HG03135 (cell line): Measurements from ENCODE around the gene YLPM1.
A peak's percentile ranks its signal among the peaks of the same experiment; 100 is the strongest.

Experiments
- ATAC-seq: cut with Tn5 transposase; IDR thresholded peaks from one replicate; pipeline ENCODE4 v1.9.1; 2021; ENCODE audit warnings: mild to moderate bottlenecking, moderate library complexity; ENCODE audit not compliant: unreplicated experiment

YLPM1 gene

DNA sequence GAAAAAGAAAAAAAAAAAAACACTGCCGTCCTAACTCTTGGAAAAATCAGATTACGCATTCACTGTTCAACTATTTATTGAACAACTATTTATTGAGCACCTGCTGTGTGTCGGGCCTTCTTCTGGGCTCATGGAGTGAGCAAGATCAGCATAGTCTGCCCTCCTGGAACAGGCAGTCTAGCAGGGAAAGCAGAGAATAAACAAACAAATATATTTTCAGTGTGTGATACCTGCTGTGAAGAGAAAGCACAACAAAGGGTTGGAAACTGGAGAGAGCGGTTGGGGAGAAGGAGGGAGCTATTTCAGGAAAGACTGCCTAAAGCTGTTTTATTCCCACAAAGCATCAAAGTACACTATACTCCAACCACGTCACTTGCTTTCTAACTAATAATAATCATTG is 102.0 kb downstream of the YLPM1 start:
- ATAC-seq, result no peak

DNA sequence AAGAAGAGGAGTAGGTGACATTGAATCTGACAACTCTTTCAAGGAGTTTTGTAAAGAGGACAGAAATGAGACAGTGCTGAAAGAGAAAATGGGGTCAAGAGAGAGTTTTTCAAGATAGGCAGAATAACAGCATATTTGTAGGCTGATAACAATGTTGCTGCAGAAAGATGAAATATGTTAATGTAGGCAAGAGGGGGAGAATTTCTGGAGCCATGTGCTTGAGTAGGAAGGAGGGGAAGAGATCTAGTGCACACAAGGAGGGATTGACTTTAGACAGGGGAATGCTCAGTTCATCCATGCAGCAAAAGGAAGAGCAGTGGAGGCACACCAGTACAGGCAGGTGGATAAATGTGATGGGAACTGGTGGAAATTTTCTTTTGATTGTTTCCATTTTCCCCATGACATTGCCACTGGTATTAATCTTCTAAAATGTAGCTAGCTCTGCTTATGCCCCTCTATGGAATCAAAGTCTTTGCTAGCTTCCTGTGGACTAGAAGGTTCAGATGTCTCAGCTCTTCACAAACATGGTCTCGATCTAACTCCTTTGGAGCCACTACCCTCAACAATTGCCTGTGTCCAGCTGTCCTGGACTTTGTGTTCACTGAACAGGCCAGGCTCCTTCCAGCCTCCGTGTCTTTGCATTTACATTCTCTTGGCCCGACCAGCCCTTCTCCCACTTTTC is 103.7 kb downstream of the YLPM1 start:
- ATAC-seq, result no peak

- no peak for ATAC-seq
These were observed 104.6 kb downstream of the YLPM1 start for GRCh38 chr14:74867673-74868072.

- ATAC-seq, result no peak
These were observed 105.6 kb downstream of the YLPM1 start for GRCh38 chr14:74868739-74869138.

DNA sequence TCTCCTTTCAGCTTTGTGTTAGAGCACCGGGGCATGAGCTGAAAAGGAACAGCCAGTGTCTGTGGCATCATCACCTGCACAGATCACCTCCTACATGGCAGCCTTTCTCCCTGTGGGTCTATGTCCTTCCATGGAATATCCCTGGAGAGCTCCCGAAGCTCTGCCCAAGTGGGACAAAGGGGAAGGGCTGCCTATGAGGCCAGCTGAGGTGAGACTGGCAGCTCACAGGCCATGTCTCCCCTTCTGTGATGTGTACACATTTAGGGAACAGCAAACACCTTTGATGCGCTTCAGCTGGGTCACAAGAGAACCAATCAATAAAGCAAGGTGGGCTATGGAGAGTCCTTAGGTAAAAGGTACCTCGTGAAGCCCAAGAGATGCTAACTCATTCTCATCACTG is 108.7 kb downstream of the YLPM1 start:
- ATAC-seq, result no peak

DNA sequence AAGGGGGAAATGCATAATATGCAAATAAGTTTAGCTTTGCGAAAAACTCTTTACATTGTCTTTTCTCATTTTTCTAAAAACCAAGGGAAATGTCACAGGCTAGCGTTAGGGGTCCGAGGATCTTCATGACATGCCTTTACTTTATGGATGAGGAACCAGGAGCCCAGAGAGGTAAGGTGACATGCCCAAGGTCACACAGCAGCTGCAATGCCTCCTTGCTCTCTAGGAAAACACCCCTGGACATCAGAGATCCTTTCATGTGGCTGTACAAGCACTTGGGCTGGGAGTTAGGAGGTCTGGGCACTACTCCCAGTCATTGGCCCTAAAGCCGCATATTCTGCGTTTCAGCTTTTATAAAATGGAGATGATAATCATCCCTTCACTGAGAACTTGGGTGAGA is 112.1 kb downstream of the YLPM1 start:
- ATAC-seq, result no peak

DNA sequence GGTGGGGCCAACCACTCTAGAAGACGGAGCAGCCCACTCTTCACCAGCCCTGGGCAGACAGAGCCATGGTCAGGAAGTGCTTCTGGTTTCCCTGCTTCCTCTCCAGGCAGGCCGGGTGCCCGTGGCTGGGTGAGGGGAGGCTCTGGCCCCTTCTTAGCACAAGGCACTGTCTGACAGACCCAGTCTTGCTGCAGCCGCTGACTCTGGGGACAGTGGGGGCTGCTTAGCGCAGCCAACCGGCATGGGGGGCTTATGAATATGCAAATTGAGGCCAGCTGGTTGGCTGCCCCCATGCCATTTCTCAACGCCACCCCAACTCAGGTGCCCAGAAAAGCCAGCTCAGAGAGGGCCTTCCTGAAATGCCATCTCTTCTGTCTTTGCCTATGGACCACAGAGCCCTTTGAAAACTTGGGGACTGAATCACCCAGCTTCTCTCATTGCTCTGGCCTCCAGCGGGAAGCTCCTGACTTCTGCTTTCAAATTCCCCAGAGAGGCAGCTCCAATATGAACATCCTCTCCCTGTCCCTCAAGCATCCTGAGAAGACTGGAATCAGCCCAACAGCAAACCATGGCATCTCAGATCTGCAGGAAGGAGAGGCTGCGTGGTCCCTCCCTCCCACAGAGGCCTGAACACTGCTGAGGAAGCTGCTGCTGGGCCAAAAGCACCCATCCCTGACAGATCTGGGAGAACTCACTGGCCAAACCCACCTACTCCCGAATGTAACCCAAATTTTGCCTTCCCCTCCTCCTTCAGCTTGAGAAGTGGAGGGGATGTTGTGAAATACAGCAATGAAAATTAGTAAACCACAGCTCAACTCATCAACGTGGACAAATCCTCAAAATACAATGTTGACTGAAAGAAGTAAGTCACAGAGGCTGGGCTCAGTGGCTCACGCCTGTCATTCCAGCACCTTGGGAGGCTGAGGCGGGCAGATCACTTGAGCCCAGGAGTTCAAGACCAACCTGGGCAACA is 113.1 kb downstream of the YLPM1 start, which contains the start of gene PROX2:
TSS of gene PROX2 (minus strand) at position 205 of the 973 bp plus-strand sequence. CDS start 12,311 bp downstream, outside the sequence.
- no peak for ATAC-seq

GRCh38 chr14:74879427-74880182 is 116.5 kb downstream of the YLPM1 start:
- no peak for ATAC-seq

GRCh38 chr14:74881431-74882102 is 118.5 kb downstream of the YLPM1 start, which contains the start of gene DLST:
Gene DLST, plus strand, starts transcription at chr14:74881916. Its CDS starts 38 bp downstream, at chr14:74881954.
- peak; percentile 94 for ATAC-seq

- ATAC-seq, result peak; percentile 48
These were observed 119.2 kb downstream of the YLPM1 start for GRCh38 chr14:74882103-74882920.
